ENCODE measurements around the gene LIN28B.

DNA sequence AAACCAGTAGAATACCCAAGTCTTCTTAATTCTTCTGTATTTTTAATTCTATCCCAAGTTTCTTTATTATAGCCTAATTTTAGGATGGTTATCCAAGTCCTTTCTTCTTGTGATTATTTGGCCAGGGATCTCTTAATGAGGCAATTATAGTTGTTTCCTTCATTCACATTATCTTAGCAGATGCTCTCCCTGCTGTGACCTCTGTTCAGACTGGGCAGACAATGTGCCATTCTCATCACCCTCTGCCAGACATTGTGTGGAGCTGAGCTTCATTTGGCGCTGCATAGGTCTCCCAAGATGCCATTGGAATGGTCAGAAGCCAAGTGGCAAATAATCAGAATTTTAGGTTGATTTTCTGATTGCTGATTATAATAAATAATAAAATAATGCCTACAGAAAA lies 79.4 kb downstream of the LIN28B start:
- TF ChIP-seq, protein P1, sequence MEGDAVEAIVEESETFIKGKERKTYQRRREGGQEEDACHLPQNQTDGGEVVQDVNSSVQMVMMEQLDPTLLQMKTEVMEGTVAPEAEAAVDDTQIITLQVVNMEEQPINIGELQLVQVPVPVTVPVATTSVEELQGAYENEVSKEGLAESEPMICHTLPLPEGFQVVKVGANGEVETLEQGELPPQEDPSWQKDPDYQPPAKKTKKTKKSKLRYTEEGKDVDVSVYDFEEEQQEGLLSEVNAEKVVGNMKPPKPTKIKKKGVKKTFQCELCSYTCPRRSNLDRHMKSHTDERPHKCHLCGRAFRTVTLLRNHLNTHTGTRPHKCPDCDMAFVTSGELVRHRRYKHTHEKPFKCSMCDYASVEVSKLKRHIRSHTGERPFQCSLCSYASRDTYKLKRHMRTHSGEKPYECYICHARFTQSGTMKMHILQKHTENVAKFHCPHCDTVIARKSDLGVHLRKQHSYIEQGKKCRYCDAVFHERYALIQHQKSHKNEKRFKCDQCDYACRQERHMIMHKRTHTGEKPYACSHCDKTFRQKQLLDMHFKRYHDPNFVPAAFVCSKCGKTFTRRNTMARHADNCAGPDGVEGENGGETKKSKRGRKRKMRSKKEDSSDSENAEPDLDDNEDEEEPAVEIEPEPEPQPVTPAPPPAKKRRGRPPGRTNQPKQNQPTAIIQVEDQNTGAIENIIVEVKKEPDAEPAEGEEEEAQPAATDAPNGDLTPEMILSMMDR (IDR thresholded peaks at IDR 0.05 in 2 of 3, conservative IDR thresholded peaks at IDR 0.05 in 1 of 3; ENCODE audit: borderline replicate concordance in 1 of 3, insufficient read depth in 1 of 3, low read depth in 2 of 3, low read length in 2 of 3) = no peak
- TF ChIP-seq EZH2 (IDR thresholded peaks at IDR 0.05) (no peak), POLR2A (IDR thresholded peaks at IDR 0.05; ENCODE audit: borderline replicate concordance, extremely low read depth, insufficient read depth, insufficient read length) (no peak)

All from HCT116 (cell line).